Esophagus muscularis mucosa (tissue), 4 donors: ENCODE measurements around the gene RAB14. TPM values are rescaled to one million over a fixed set of nuclear protein-coding genes. Genes with fewer than 3 reads are reported as not detected.
"Not testable (repeated sequence)": the region's sequence is repeated elsewhere in the genome, so short reads cannot be mapped to it uniquely, and the experiment has no call there.

Source experiments
- DNase-seq: peaks from one replicate; pipeline ENCODE4 v3.0.0-alpha.2; 2017; ENCODE audit errors: extremely low spot score
- H3K27ac ChIP-seq, 4 donors: fragments of 200-600 bp; sonication (generic); replicated peaks in 1 of 4; 1 replicate in 3 of 4; 2 replicates in 1 of 4; pipeline ENCODE4 v1.5.1; 2016 to 2019; ENCODE audit warnings: mild to moderate bottlenecking in 1 of 4
- H3K27me3 ChIP-seq, 4 donors: fragments of 200-600 bp; sonication (generic); one replicate each; pipeline versions ENCODE4 v1.5.1 to v1.6.0; 2016 to 2019
- H3K36me3 ChIP-seq, 4 donors: fragments of 200-600 bp; sonication (generic); one replicate each; pipeline ENCODE4 v1.5.1; 2016 to 2019
- H3K4me1 ChIP-seq, 4 donors: fragments of 200-600 bp; sonication (generic); one replicate each; pipeline ENCODE4 v1.5.1; 2016 to 2019
- H3K4me3 ChIP-seq, 4 donors: fragments of 200-600 bp; sonication (generic); 1 replicate in 2 of 4; 2 replicates in 2 of 4; pipeline ENCODE4 v1.5.1; 2016 to 2019; ENCODE audit warnings: mild to moderate bottlenecking in 4 of 4, moderate library complexity in 1 of 4
- H3K9me3 ChIP-seq, 4 donors: fragments of 200-600 bp; sonication (generic); 1 replicate in 3 of 4; 2 replicates in 1 of 4; pipeline ENCODE4 v1.5.1; 2016 to 2019
- CTCF ChIP-seq, 3 experiments: fragments of 200-600 bp in 2 of 3; fragments of 450-650 bp in 1 of 3; sonication (generic) in 2 of 3; IDR thresholded peaks; one replicate each; pipeline ENCODE4 v1.5.1; 2017 to 2019; ENCODE audit warnings: antibody characterized with exemption in 3 of 3, mild to moderate bottlenecking in 2 of 3, moderate library complexity in 1 of 3
- EP300 ChIP-seq: sonication (generic); formaldehyde crosslinking; IDR thresholded peaks from one replicate; pipeline ENCODE4 v1.6.1; 2017; ENCODE audit warnings: antibody characterized with exemption
- POLR2A ChIP-seq: fragments of 450-650 bp; IDR thresholded peaks from one replicate; pipeline ENCODE4 v1.6.1; 2017; ENCODE audit warnings: antibody characterized with exemption, moderate library complexity, mild to moderate bottlenecking, low read depth
- POLR2AphosphoS5 ChIP-seq, 2 donors: sonication (generic); formaldehyde crosslinking; IDR thresholded peaks; one replicate each; pipeline ENCODE4 v1.6.1; 2017; ENCODE audit warnings: antibody characterized with exemption in 2 of 2
- WGBS: methylation state at CpG from one replicate; pipeline ENCODE4 v1.1.5; 2018; 5-methylcytosine and 5-hydroxymethylcytosine counted together
- intact Hi-C: fragments of 100-400 bp; cut with DNase I; formaldehyde crosslinking; loops from one replicate; pipeline ENCODE4 v1.15.1; 2023
- small RNA-seq, 3 donors: library from RNA; depleted of rRNA; stranded (forward); fragments of <200 nt; gene quantifications; one replicate each; pipeline ENCODE3, GENCODE V24; 2016
- total RNA-seq, 4 donors: library from RNA; depleted of rRNA; stranded (reverse); fragments of >200 nt; gene quantifications; one replicate each; pipeline versions ENCODE4 v1.1.0 to v1.2.1, GENCODE V29; 2016

Gene RAB14
- total RNA-seq, 4 donors from 2014 or later, result 28.5 to 30.7 (median 29.5) TPM

GRCh38 chr9:121138561-121138960, 63.1 kb downstream of the RAB14 start:
- no peaks in the 10 kb centered on the region for H3K9me3 ChIP-seq
- peaks cover 20 to 85% (median 58%) of the 10 kb centered on the region in 4 donors for H3K36me3 ChIP-seq
- H3K27me3 ChIP-seq, result no peaks in the 10 kb centered on the region
- no peaks in the 10 kb centered on the region for H3K4me1 ChIP-seq
- no peak for TF ChIP-seq POLR2A
- TF ChIP-seq EP300, result no peak
- no peak for TF ChIP-seq POLR2AphosphoS5 (IDR thresholded peaks at IDR 0.05)
- no peak for TF ChIP-seq CTCF (IDR thresholded peaks at IDR 0.05)
- no peak overlapping the region for H3K4me3 ChIP-seq
- H3K27ac ChIP-seq, result no peak overlapping the region
- no peak for DNase-seq
- intact Hi-C loops, result no loop called here

- 96% methylated on average over 2 of the region's 2 CpGs for WGBS
- Histone ChIP-seq H3K27ac (no peak overlapping the region), H3K4me1 (no peaks in the 10 kb centered on the region), H3K36me3 (peaks cover 14 to 67% (median 36%) of the 10 kb centered on the region in 4 donors), H3K4me3 (no peak overlapping the region), H3K27me3 (no peaks in the 10 kb centered on the region), H3K9me3 (no peaks in the 10 kb centered on the region)
- intact Hi-C loops, result no loop called here
- no peak for DNase-seq
- TF ChIP-seq EP300 (no peak), POLR2A (no peak), POLR2AphosphoS5 (IDR thresholded peaks at IDR 0.05) (no peak), CTCF (IDR thresholded peaks at IDR 0.05) (no peak)
Observed at GRCh38 chr9:121135642-121136041, 66.0 kb downstream of the RAB14 start.

DNA sequence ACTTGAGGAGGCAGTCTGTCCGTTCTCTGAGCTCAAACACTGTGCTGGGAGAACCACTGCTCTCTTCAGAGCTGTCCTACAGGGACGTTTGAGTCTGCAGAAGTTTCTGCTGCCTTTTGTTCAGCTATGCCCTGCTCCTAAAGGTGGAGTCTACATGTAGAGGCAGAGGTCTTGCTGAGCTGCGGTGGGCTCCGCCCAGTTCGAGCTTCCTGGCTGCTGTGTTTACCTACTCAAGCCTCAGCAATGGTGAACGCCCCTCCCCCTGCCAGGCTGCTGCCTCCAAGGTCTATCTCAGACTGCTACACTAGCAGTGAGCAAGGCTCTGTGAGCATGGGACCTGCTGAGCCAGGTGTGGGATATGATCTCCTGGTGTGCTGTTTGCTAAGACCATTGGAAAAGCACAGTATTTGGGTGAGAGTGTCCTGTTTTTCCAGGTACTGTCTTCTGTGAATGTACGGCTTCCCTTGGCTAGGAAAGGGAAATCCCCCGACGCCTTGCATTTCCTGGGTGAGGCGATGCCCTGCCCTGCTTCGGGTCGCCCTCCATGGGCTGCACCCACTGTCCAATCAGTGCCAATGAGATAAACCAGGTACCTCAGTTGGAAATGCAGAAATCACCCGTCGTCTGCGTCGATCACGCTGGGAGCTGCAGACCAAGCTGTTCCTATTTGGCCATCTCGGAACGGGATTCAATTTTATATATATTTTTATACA, 68.4 kb downstream of the RAB14 start:
- intact Hi-C loops, result no loop called here
- H3K27me3 ChIP-seq, result no peaks in the 10 kb centered on the region
- peaks cover 0 to 43% (median 13%) of the 10 kb centered on the region in 4 donors for H3K36me3 ChIP-seq
- no peak for TF ChIP-seq CTCF (IDR thresholded peaks at IDR 0.05)
- TF ChIP-seq POLR2AphosphoS5 (IDR thresholded peaks at IDR 0.05), result no peak
- TF ChIP-seq POLR2A, result no peak
- no peak for TF ChIP-seq EP300
- no peak for DNase-seq
- H3K9me3 ChIP-seq, result no peaks in the 10 kb centered on the region
- no peak overlapping the region for H3K27ac ChIP-seq
- WGBS, result 92% methylated on average over 18 of the region's 19 CpGs
- no peaks in the 10 kb centered on the region for H3K4me1 ChIP-seq
- no peak overlapping the region for H3K4me3 ChIP-seq

- H3K9me3 ChIP-seq, intact Hi-C loops: not testable (repeated sequence)
- peaks cover 0 to 36% (median 14%) of the 10 kb centered on the region in 4 donors for H3K36me3 ChIP-seq
Observed at GRCh38 chr9:121129384-121129783, 72.3 kb downstream of the RAB14 start.

More at GRCh38 chr9:121129384-121129783, 72.3 kb downstream of the RAB14 start:
- WGBS, result 75% methylated on average over 3 of the region's 3 CpGs
- H3K4me3 ChIP-seq, H3K27ac ChIP-seq, H3K4me1 ChIP-seq, H3K27me3 ChIP-seq, DNase-seq: not testable (repeated sequence)

Small RNA genes lying within 50 kb of the gene (small RNA-seq; reads per million reads assigned to genes)
- gene RN7SL181P, result 0 reads per million in 3 donors

Other genes with a start within 250 kb of the RAB14 start
- 1 to 10 TPM; 3.6 to 6.6 (median 4.6) TPM for gene C5, start 151.6 kb downstream of the RAB14 start, total RNA-seq
- 10 to 100 TPM in 2 of 4 donors, 1 to 10 TPM in 2; 7.8 to 14.1 (median 11.2) TPM for gene CNTRL, start 126.9 kb downstream of the RAB14 start, total RNA-seq
- gene GSN, start 66.3 kb upstream of the RAB14 start, total RNA-seq, result 1,000 to 10,000 TPM; 2,509 to 3,811 (median 3,170) TPM
- 100 to 1,000 TPM; 250 to 554 (median 444) TPM for gene STOM, start 168.4 kb upstream of the RAB14 start, total RNA-seq